GM18867 (cell line): Measurements from ENCODE around the gene OR8U1.
"Not testable (repeated sequence)": the region's sequence is repeated elsewhere in the genome, so short reads cannot be mapped to it uniquely, and the experiment has no call there.

Experiments used
- ATAC-seq: cut with Tn5 transposase; IDR thresholded peaks from one replicate; pipeline ENCODE4 v1.9.1; 2021; ENCODE audit warnings: mild to moderate bottlenecking, moderate library complexity; ENCODE audit not compliant: unreplicated experiment

Gene OR8U1

DNA sequence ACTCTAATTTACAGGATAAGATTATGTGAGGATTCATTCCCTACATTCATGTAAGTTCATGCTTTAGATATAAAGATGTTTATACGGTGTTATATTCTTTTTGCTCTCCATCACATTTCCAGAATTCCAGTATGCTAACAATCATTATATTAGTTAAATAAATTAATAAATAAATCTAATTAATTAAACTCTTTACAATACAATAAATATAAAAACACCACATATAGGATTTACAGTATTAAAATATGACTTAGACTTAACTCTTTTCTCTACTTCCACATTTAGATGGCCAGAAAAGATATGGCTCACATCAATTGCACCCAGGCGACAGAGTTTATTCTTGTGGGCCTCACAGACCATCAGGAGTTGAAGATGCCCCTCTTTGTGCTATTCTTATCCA lies at the start of gene OR8U1:
Gene OR8U1, plus strand, starts transcription at position 301 of the 400 bp plus-strand sequence. Its CDS starts 0 bp downstream, at position 301.
- ATAC-seq: no peak

DNA sequence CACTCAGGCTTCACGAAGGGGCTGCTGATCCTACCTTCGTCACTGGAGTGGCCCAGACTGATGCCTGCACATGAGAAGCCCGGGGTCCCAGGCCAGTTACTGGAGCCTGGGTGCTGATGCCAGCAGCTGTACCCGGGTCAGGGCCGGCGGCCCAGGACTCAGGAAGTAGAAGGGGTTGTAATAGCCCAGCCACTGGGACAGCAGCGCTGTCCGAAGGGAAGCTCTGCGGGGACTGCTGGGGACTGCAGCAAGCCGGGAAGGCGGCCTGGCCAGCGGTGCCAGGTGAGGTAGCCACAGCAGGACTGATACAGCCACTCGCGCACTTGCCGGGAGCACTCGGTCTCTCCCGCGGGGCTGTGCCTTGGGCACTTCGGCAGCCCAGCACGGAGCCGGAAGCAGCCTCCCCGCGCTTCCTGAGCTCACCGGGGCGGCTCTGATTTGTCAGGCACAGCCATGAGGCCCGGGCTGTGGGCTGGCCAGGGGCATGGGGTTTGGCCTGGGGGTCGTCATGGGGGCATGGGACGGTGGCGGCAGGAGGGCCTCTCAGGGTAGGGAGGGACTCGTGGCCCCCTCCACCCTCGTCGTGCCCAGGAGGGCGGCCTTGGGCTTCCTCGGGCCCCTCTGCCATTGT lies 43.4 kb upstream of the OR8U1 start:
- ATAC-seq: no peak

DNA sequence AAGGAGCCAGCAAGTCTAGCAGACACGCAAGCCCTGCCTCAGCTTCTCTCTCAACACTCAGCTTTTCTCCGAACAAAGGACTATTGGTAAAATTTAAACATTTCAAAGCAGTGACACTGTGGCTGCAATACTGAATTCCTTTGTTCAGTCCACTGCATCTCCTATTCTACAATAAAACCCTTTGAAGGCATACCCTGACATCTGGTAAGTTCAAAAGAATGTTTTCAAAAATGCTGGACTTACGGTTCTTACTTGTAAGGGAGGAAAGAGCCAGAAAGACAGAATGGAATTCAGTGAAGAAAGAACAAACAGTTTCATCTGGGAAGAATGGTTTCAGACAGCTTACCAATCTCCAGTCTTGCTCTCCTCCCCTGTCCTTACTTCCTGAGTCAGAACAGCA lies 42.3 kb upstream of the OR8U1 start:
- ATAC-seq: no peak

DNA sequence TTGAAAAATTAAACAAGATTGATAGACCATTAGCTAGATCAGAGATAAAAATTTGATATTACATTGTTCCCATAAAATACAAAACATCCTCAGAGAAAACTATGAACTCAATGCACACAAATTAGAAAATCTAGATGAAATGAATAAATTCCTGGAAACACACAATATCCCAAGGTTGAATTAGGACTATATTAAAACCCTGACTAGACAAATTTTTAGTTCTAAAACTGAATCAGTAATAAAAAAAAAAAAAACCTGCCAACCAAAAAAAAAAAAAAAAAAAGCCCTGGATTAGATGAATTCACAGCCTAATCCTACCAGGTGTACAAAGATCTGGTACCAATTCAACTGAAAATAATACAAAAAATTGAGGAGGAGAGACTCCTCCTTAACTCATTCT lies 35.1 kb upstream of the OR8U1 start:
- no peak for ATAC-seq

DNA sequence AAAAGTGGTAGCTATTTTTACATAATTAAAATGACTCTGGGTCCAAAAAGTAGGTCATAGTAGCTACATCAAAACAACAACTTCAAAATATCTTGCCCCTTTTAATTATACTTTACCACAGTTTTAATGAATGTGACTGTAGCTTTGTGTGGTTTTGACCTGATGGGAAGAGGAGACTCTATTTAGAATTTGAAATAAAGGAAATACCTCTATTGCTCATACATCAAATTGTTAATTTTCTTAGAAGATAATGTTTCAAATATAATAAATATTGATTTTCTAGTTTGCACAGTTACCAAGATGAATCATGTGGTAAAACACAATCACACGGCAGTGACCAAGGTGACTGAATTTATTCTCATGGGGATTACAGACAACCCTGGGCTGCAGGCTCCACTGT lies 29.7 kb upstream of the OR8U1 start, which contains the start of gene OR8K1:
Gene OR8K1, plus strand, starts transcription at position 301 of the 400 bp plus-strand sequence. Its CDS starts 0 bp downstream, at position 301.
- ATAC-seq: no peak

DNA sequence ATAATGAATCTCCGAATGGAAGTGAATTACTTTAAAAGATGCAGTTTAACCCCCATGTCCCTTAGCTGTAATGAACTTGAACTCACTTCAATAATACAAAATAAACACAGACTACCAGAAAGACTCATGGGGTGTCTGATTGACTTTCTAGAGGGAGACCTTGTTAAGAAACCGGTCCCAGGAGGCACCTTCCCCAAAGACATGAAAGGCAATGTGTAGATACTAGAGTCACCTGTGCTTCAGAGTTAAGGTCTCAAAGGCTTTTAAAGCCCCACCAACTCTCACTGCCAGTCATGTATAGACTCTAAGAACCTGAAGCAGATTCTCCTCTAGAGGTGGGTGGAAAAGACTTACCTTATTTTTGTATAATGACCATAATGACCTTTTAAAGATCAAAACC lies 21.4 kb upstream of the OR8U1 start, which contains the start of gene OR8J1:
Gene OR8J1, plus strand, starts transcription at position 301 of the 400 bp plus-strand sequence. CDS start 5,956 bp downstream, outside the sequence.
- no peak for ATAC-seq

DNA sequence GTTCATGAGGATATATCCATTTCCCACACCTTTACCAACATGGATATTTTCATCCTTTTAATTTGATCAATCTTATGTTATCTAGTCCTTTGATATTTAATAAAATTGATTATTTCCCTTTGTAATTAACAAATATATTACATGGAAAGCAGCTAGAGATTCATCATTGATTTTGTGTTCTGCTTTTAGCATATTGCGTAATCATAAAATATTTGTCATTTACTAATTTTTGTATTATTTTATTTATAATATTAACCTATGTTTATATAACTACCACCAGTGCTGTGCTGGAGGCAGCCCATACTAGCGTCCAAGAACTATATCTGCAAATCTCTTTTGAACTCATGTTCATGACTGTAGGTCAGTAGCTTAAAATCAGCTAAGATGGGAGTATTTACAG lies 4.7 kb downstream of the OR8U1 start:
- no peak for ATAC-seq

DNA sequence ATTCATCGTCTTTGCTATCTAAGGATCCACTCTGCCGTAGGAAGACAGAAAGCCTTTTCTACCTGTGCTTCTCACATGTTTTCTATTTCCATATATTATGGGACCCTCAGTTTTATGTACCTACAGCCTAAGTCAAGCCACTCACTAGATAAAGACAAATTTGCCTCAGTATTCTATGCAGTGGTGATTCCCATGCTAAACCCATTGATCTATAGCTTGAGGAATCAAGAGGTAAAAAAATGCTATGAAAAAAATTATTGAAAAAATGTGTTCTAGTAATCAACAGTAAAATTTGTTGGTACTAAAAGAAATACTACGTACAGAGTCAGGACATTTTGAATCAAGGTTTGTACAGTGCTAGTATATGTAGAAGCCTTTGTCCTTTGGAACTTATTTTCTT lies 19.0 kb downstream of the OR8U1 start:
- no peak for ATAC-seq

DNA sequence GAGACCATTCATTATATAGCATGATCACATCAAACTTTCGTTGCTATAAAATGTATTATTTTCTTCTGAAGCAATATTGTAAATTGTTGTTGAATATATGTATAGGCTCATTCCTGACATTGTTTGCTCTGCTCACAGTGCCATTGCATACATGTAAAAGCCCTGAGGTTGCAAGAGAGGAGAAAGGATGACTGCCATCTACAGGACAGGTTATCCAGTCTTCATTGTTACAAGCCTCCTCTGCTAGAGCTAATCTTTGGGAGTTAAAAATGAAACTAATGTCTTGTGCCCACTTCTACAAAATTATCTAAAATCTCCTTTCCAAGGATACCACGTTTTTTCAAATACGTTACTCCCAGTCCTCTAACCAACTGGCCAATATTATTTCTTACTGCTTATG lies 20.6 kb downstream of the OR8U1 start:
- no peak for ATAC-seq

DNA sequence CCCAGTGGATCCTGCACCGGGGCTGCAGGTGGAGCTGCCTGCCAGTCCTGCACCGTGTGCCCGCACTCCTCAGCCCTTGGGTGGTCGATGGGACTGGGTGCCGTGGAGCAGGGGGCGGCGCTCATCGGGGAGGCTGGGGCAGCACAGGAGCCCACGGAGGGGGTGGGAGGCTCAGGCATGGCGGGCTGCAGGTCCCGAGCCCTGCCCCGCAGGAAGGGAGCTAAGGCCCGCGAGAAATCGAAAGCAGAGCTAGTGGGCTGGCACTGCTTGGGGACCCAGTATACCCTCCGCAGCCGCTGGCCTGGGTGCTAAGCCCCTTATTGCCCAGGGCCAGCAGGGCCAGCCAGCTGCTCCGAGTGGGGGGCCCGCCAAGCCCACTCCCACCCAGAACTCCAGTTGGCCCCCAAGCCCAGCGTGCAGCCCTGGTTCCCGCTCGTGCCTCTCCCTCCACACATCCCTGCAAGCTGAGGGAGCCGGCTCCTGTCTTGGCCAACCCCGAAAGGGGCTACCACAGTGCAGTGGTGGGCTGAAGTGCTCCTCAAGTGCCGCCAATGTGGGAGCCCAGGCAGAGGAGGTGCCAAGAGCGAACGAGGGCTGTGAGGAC lies 26.5 kb downstream of the OR8U1 start:
- not testable (repeated sequence) for ATAC-seq

DNA sequence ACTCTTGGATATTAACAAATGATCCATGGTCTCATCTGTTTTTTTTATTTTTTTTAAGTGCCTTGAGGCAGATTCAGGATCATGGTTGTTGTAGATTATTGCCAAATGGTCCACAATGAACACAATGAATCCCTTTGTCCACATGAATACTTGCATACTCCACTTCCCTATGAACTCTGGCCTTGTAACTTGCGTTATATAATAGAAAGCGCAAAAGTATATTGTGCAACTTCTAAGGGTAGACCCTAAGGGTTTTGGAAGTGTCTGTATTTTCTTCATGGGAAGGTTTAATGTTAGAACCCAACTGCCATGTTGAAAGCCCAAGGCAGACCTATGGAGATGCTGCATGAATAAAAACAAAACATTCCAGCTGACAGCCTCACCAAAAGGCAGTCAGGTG lies 29.0 kb downstream of the OR8U1 start:
- ATAC-seq: no peak

DNA sequence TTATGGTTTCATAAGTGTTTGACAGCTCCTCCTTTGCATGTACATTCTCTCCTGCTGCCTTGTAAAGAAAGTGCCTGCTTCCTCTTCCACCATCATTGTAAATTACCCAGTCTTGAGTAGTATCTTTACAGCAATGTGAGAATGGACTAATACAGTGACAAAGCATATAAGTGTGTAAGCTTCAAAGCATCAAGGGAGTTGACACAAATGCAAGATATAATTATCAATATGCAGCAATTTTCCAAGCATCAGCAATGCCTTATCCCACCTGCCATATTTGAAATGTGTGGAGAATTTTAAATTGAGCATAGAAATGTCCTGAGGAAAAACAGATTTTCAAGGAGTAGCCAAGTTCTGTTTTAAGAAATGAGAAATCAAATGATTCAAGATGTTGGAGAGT lies 35.4 kb downstream of the OR8U1 start:
- ATAC-seq: no peak

DNA sequence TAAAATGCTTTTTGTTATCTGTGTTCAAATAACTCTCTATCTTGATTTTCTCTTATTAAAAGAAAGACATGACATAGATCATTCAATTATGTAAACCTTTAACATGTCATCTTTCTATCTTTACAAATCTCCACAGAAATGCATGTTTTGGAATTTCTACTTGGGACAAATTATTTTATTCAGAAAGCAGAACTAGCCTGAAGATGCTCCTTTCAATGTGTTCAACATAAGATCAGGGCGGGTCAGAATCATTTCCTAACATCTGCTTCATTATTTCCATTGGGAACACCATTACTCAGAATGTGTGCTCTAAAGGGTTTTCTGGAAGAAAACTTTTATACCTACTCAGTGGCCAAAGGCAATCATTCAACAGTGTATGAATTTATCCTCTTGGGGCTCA lies 37.0 kb downstream of the OR8U1 start, which contains the start of gene OR5AL1:
Gene OR5AL1, plus strand, starts transcription at position 301 of the 400 bp plus-strand sequence.
- ATAC-seq: no peak
